Natural killer cell (primary cell): ENCODE data around the gene RTCB. TPM values are rescaled to one million over a fixed set of nuclear protein-coding genes. Genes with fewer than 3 reads are reported as not detected.

ENCODE experiments used
- ATAC-seq, 3 donors: fragments of 150-1000 bp in 2 of 3; fragments of 200-7000 bp in 1 of 3; cut with Tn5 transposase; 1 replicate in 1 of 3; 2 replicates in 2 of 3; pipeline ENCODE4 v1.10.0; 2021; ENCODE audit warnings: mild to moderate bottlenecking in 2 of 3, moderate library complexity in 2 of 3
- DNase-seq, 2 donors: peaks; one replicate each; pipeline versions ENCODE4 v3.0.0 to v3.0.0-alpha.2; 2013 to 2021; ENCODE audit warnings: mixed read lengths in 1 of 2
- H3K27ac ChIP-seq: one replicate; pipeline ENCODE4 v1.5.1; 2013; ENCODE audit warnings: mild to moderate bottlenecking, low read length
- H3K27me3 ChIP-seq: one replicate; pipeline ENCODE4 v1.6.1; 2013; ENCODE audit warnings: low read length; ENCODE audit not compliant: control insufficient read depth, insufficient read depth
- H3K36me3 ChIP-seq: one replicate; pipeline ENCODE4 v1.6.1; 2013; ENCODE audit warnings: low read length; ENCODE audit not compliant: control insufficient read depth, insufficient read depth
- H3K4me1 ChIP-seq: one replicate; pipeline ENCODE4 v1.6.1; 2013; ENCODE audit warnings: low read length; ENCODE audit not compliant: control insufficient read depth, insufficient read depth
- H3K4me3 ChIP-seq: one replicate; pipeline ENCODE4 v1.5.1; 2013; ENCODE audit warnings: low read length
- H3K9me3 ChIP-seq: one replicate; pipeline ENCODE4 v1.6.1; 2013; ENCODE audit warnings: low read length; ENCODE audit not compliant: control insufficient read depth, insufficient read depth
- H3K27ac Mint-ChIP-seq, 2 donors: one replicate each; pipeline ENCODE4 v1.8.0; 2022; ENCODE audit warnings: mild to moderate bottlenecking in 2 of 2, mixed read lengths in 2 of 2, moderate library complexity in 1 of 2
- H3K27me3 Mint-ChIP-seq, 2 donors: one replicate each; pipeline ENCODE4 v1.8.0; 2022; ENCODE audit warnings: low read depth in 2 of 2, mixed read lengths in 2 of 2
- H3K36me3 Mint-ChIP-seq: one replicate; pipeline ENCODE4 v1.8.0; 2022; ENCODE audit warnings: mixed read lengths
- H3K4me1 Mint-ChIP-seq, 2 donors: one replicate each; pipeline ENCODE4 v1.8.0; 2022; ENCODE audit warnings: mixed read lengths in 2 of 2
- H3K4me3 Mint-ChIP-seq: one replicate; pipeline ENCODE4 v1.8.0; 2022; ENCODE audit warnings: mild to moderate bottlenecking, moderate library complexity, mixed read lengths
- H3K9me3 Mint-ChIP-seq, 2 donors: one replicate each; pipeline ENCODE4 v1.8.0; 2022; ENCODE audit warnings: mixed read lengths in 2 of 2
- WGBS: methylation state at CpG from one replicate; pipeline ENCODE4 v1.1.7; 2013; ENCODE audit warnings: missing lambda C conversion rate; ENCODE audit not compliant: insufficient coverage; 5-methylcytosine and 5-hydroxymethylcytosine counted together
- intact Hi-C: fragments of 100-400 bp; cut with micrococcal nuclease; formaldehyde crosslinking; loops from one replicate; pipeline ENCODE4 v1.14.2; 2022
- total RNA-seq, 4 donors: library from RNA; stranded (reverse); fragments of 120-200 nt in 1 of 4; gene quantifications; one replicate each; pipeline versions ENCODE4 v1.2.3 to v1.2.4, GENCODE V29; 2013 to 2022
- TF ChIP-seq, protein P1 (sequence below): fragments of 200-600 bp; IDR thresholded peaks from one replicate; pipeline ENCODE4 v1.8.0; 2022; ENCODE audit warnings: antibody characterized with exemption

RTCB gene
- total RNA-seq, 3 donors from 2014 or later (not counting 1 experiment from before 2014, with no cell fraction given): 44.3 to 53.2 (median 46.6) TPM

DNA sequence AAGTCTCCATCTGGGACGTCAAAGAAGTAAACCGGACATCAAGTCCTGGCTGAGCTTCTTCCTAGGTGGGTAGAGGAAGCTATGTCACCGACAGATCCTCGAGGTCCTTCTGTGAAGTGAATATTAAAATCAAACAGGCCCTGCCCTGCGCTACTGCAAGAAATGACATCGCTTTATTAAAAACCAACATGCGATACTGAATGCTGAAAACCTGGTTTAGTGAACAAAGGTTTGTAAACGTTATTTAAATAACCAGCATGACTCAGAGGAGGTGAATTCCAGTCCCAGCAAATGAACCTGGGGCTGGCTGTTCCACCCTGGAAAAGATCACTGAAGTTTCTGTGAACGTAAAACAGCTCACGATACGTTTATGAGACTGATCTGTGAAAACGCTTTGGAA, 645 bp downstream of the RTCB start:
- Mint-ChIP-seq H3K4me3 (peak overlapping the region; percentile 96), H3K9me3 (no peaks in the 10 kb centered on the region), H3K27ac (peak overlapping the region; percentile 89 to 90), H3K4me1 (peaks cover 43 to 49% of the 10 kb centered on the region in 2 donors), H3K27me3 (peaks cover 7 to 16% of the 10 kb centered on the region in 2 donors), H3K36me3 (no peaks in the 10 kb centered on the region)
- H3K36me3 ChIP-seq: peaks cover 14% of the 10 kb centered on the region
- 2% methylated on average over 12 of the region's 12 CpGs for WGBS
- no peaks in the 10 kb centered on the region for H3K9me3 ChIP-seq
- H3K27me3 ChIP-seq: no peaks in the 10 kb centered on the region
- intact Hi-C loops: loop anchor here (5.0 kb wide), 1 partner anchor 274 kb away; no protein-coding TSS in a partner anchor
- DNase-seq (peak in 1 of 2 donors; percentile 54), ATAC-seq (peak; percentile 4 to 61 (median 22))
- H3K27ac ChIP-seq: peak overlapping the region; percentile 23
- TF ChIP-seq, protein P1, sequence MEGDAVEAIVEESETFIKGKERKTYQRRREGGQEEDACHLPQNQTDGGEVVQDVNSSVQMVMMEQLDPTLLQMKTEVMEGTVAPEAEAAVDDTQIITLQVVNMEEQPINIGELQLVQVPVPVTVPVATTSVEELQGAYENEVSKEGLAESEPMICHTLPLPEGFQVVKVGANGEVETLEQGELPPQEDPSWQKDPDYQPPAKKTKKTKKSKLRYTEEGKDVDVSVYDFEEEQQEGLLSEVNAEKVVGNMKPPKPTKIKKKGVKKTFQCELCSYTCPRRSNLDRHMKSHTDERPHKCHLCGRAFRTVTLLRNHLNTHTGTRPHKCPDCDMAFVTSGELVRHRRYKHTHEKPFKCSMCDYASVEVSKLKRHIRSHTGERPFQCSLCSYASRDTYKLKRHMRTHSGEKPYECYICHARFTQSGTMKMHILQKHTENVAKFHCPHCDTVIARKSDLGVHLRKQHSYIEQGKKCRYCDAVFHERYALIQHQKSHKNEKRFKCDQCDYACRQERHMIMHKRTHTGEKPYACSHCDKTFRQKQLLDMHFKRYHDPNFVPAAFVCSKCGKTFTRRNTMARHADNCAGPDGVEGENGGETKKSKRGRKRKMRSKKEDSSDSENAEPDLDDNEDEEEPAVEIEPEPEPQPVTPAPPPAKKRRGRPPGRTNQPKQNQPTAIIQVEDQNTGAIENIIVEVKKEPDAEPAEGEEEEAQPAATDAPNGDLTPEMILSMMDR: no peak
- H3K4me1 ChIP-seq: peaks cover 17% of the 10 kb centered on the region
- peak overlapping the region; percentile 86 for H3K4me3 ChIP-seq

DNA sequence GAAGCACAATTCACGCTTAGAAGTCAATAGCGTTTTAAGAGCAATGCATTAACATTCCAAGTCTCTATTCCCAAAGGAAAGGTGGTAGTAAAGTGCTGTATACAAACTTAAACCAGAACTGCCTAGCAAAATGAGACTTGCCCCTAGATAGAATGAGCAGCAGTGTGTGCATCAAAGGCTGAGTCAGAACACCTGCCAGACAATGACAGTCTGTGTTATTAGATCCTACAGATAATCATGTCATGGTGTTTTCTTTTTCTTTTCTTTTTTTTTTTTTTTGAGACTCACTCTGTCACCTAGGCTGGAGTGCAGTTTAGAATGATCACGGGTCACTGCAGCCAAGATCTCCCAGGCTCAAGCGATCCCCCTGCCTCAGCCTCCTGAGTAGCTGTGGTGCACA, 1.6 kb downstream of the RTCB start:
- Mint-ChIP-seq H3K27ac (peak overlapping the region in 1 of 2 donors; percentile 90), H3K4me1 (peaks cover 43 to 49% of the 10 kb centered on the region in 2 donors), H3K4me3 (peak overlapping the region; percentile 96), H3K27me3 (peaks cover 4 to 7% of the 10 kb centered on the region in 2 donors), H3K36me3 (no peaks in the 10 kb centered on the region), H3K9me3 (no peaks in the 10 kb centered on the region)
- peaks cover 22% of the 10 kb centered on the region for H3K36me3 ChIP-seq
- no peaks in the 10 kb centered on the region for H3K27me3 ChIP-seq
- TF ChIP-seq, protein P1: no peak
- DNase-seq: no peak
- 97% methylated on average over 4 of the region's 4 CpGs for WGBS
- ATAC-seq: no peak
- no peak overlapping the region for H3K4me3 ChIP-seq
- intact Hi-C loops: loop anchor here (5.0 kb wide), 1 partner anchor 273 kb away; no protein-coding TSS in a partner anchor
- H3K9me3 ChIP-seq: no peaks in the 10 kb centered on the region
- no peak overlapping the region for H3K27ac ChIP-seq
- H3K4me1 ChIP-seq: peaks cover 17% of the 10 kb centered on the region

DNA sequence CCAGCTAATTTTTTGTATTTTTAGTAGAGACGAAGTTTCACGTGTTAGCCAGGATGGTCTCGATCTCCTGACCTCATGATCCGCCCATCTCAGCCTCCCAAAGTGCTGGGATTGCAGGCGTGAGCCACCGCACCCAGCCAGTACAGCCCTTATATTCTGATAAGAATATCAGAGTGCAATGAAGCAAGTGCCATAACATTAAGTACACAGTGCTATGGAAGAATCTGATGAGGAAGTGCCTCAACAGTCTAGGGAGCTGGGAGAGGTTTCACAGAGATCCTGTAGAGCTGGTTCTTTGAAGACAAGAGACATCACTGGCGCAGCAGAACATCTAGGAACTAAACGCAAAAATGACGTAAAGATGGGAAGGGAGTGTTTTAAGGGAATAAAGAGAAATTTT, 2.1 kb downstream of the RTCB start:
- intact Hi-C loops: loop anchor here (5.0 kb wide), 1 partner anchor 273 kb away; no protein-coding TSS in a partner anchor
- Mint-ChIP-seq H3K36me3 (no peaks in the 10 kb centered on the region), H3K4me3 (peak overlapping the region; percentile 96), H3K9me3 (no peaks in the 10 kb centered on the region), H3K27ac (peak overlapping the region in 1 of 2 donors; percentile 90), H3K27me3 (peaks cover under 1 to 2% of the 10 kb centered on the region in 2 donors), H3K4me1 (peaks cover 43 to 49% of the 10 kb centered on the region in 2 donors)
- DNase-seq (no peak), ATAC-seq (no peak)
- no peaks in the 10 kb centered on the region for H3K27me3 ChIP-seq
- H3K36me3 ChIP-seq: peaks cover 23% of the 10 kb centered on the region
- H3K4me3 ChIP-seq: no peak overlapping the region
- no peaks in the 10 kb centered on the region for H3K9me3 ChIP-seq
- TF ChIP-seq, protein P1: no peak
- peaks cover 17% of the 10 kb centered on the region for H3K4me1 ChIP-seq
- H3K27ac ChIP-seq: no peak overlapping the region
- 96% methylated on average over 9 of the region's 9 CpGs for WGBS

DNA sequence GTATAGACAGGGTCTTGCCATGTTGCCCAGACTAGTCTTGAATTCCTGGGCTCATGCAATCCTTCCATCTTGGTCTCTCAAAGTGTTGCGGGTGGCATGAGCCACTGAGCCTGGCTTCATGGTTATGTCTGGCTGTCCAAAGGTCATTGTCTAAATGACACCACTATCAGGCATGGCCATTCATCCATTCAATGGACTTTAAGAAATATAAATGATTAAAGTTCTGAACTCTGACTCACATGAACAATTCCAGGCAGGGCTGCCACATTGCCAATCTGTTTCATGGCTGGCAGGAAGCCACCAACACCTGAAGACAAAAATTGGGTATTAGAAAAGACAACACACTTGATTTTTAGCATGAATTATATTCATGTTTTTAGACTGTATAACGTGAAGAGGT, 4.1 kb downstream of the RTCB start:
- ATAC-seq (no peak), DNase-seq (no peak)
- H3K36me3 Mint-ChIP-seq: no peaks in the 10 kb centered on the region
- no peaks in the 10 kb centered on the region for H3K9me3 ChIP-seq
- no peaks in the 10 kb centered on the region for H3K27me3 ChIP-seq
- 50% methylated on average over 2 of the region's 2 CpGs for WGBS
- H3K27me3 Mint-ChIP-seq: no peaks in the 10 kb centered on the region
- H3K36me3 ChIP-seq: peaks cover 29% of the 10 kb centered on the region
- intact Hi-C loops: no loop called here
- no peak overlapping the region for H3K27ac ChIP-seq
- no peak overlapping the region for H3K4me3 ChIP-seq
- TF ChIP-seq, protein P1: no peak
- peaks cover 43 to 49% of the 10 kb centered on the region in 2 donors for H3K4me1 Mint-ChIP-seq
- no peaks in the 10 kb centered on the region for H3K9me3 Mint-ChIP-seq
- H3K4me1 ChIP-seq: peaks cover 17% of the 10 kb centered on the region
- no peak overlapping the region for H3K4me3 Mint-ChIP-seq
- no peak overlapping the region for H3K27ac Mint-ChIP-seq
